Measurements from ENCODE around the gene HCRT.
"Not testable (repeated sequence)": the region's sequence is repeated elsewhere in the genome, so short reads cannot be mapped to it uniquely, and the experiment has no call there.

HCRT gene

DNA sequence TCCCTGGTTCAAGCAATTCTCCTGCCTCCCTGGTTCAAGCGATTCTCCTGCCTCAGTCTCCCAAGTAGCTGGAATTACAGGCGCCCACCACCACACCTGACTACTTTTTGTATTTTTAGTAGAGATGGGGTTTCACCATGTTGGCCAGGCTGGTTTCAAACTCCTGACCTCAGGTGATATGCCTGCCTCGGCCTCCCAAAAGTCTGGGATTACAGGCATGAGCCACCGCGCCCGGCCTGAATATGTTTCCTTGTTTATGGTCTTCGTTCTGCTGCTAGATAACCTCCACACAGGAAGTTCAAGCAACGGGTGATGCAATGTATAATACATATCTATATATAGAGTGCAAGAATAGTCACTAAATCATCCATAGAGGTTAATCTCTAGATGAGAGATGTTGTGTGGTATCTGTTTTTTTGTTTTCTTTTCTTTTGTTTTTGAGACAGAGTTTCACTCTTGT lies 20.9 kb upstream of the HCRT start:
- H3K4me1 Mint-ChIP-seq (ENCODE audit: low read depth); intact Hi-C loops (cut with micrococcal nuclease); H3K9me3 Mint-ChIP-seq; H3K4me3 Mint-ChIP-seq; H3K27me3 Mint-ChIP-seq: not testable (repeated sequence)
- peak overlapping the region; percentile 72 for H3K27ac Mint-ChIP-seq
- peaks cover 99% of the 10 kb centered on the region for H3K36me3 Mint-ChIP-seq (ENCODE audit: low read depth)

DNA sequence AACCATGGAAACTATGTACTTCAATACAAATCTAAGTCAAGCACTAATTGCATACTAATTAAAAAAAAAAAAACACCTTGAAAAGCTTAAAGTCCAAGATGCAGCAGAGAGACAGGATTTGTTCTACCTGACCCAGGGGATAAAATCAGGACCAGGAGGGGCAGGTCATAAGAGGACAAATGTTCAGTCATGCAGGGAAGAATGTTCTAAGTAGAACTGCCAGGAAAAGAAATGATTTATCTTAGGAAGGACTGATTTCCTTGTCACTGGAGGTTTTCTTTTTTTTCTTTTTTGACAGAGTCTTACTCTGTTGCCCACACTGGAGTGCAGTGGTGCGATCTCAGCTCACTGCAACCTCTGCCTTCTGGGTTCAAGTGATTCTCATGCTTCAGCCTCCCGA lies 18.1 kb upstream of the HCRT start:
- Mint-ChIP-seq H3K9me3 (no peaks in the 10 kb centered on the region), H3K36me3 (ENCODE audit: low read depth) (peaks cover 90% of the 10 kb centered on the region), H3K27ac (no peak overlapping the region), H3K4me1 (ENCODE audit: low read depth) (peaks cover 19% of the 10 kb centered on the region), H3K4me3 (no peak overlapping the region), H3K27me3 (no peaks in the 10 kb centered on the region)
- intact Hi-C loops (cut with micrococcal nuclease), result no loop called here

DNA sequence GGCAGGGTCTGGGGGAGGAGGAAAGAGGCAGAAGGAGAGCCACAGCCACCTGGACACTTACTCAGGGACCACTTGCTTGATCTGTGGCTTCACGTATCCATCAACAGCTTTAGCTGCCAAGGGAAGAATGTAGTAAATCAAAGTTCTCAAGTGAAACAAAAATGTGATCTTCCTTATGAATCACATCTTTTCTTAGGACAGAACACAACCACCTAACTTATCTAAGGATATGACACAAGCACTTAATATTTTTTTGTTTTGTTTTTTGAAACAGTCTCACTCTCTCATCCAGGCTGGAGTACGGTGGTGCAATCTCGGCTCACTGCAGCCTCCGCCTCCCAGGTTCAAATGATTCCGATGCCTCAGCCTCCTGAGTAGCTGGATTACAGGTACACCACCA lies 17.4 kb upstream of the HCRT start:
- Mint-ChIP-seq H3K36me3 (ENCODE audit: low read depth) (peaks cover 84% of the 10 kb centered on the region), H3K4me1 (ENCODE audit: low read depth) (peaks cover 19% of the 10 kb centered on the region), H3K4me3 (no peak overlapping the region), H3K27me3 (no peaks in the 10 kb centered on the region), H3K9me3 (no peaks in the 10 kb centered on the region), H3K27ac (peak overlapping the region; percentile 27)
- intact Hi-C loops (cut with micrococcal nuclease), result no loop called here

DNA sequence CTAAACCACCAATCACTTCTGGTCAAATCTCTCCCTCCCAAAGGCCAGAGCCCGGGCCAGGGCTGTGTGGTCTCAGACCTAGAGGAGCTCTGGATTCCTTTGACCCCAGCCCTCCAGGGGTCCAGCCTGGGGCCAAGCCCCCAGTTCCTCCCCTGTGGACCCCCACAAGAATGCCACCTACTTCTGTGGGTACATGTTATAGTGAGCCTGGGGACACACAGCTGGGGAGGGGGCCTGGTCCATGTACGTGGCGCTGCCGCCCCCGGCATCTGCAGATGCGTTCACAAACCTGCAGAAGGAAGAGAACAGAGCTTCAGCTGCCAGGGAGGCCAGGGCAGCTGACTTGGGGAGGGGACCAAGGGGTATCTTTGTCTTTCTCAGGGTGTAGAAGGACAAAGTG lies 16.9 kb upstream of the HCRT start:
- H3K9me3 Mint-ChIP-seq, result no peaks in the 10 kb centered on the region
- peaks cover 25% of the 10 kb centered on the region for H3K4me1 Mint-ChIP-seq (ENCODE audit: low read depth)
- no peaks in the 10 kb centered on the region for H3K27me3 Mint-ChIP-seq
- peak overlapping the region; percentile 27 for H3K27ac Mint-ChIP-seq
- intact Hi-C loops (cut with micrococcal nuclease), result no loop called here
- no peak overlapping the region for H3K4me3 Mint-ChIP-seq
- H3K36me3 Mint-ChIP-seq (ENCODE audit: low read depth), result peaks cover 78% of the 10 kb centered on the region

DNA sequence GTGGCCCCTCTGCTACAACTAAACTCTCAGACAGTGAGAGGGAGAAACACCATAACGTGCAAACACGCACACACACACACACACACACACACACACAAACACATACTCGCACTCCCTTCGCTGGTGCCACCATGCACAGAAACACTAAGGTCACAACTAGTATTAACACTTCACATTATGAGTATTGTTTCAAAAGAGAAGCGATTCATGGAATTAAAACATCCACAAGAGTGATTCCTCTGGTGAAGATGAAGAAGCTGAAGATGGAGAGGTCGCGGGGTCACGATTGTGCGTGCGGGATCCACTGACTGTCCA lies 16.2 kb upstream of the HCRT start:
- Mint-ChIP-seq H3K27me3 (no peaks in the 10 kb centered on the region), H3K4me3 (no peak overlapping the region), H3K4me1 (ENCODE audit: low read depth) (peaks cover 26% of the 10 kb centered on the region), H3K27ac (peak overlapping the region; percentile 27), H3K36me3 (ENCODE audit: low read depth) (peaks cover 71% of the 10 kb centered on the region), H3K9me3 (no peaks in the 10 kb centered on the region)
- intact Hi-C loops (cut with micrococcal nuclease), result no loop called here

DNA sequence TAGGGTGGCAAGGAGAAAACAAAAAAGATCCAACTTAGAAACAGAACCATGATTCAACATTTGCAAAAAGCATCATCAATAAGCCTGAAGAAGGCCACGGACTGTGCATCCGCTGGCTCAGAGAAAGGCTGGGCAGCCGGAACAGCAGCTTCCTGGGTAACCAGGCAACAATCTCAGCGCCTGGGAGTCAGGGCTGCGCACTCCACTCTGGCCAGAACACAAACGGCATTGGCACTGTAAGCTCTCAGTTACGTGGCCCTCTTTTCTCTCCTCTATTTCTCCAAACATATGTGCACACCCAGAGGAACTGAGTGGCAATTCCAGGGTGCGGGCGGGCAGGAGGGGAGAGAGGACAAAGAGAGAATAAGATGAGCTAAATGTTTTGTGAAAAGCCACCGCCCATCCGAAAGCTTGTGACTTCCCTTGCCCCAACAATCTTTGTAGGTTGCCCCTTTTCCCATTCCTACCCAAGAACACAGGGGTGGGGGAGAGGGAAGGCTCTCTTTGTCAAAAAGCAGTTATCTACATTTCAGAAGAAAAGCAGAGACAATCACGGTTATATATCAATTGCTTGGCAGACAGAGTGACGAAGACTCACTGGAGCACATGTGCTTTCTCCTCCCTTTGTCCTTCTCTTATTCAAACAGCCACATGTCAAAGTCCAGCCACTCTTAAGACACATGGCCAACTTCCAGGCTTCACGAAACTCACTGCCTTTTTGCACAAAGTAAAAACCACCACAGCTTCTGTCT lies 15.6 kb upstream of the HCRT start:
- H3K4me3 Mint-ChIP-seq, result no peak overlapping the region
- intact Hi-C loops (cut with micrococcal nuclease), result no loop called here
- H3K27ac Mint-ChIP-seq, result peak overlapping the region; percentile 93
- H3K27me3 Mint-ChIP-seq, result no peaks in the 10 kb centered on the region
- H3K4me1 Mint-ChIP-seq (ENCODE audit: low read depth), result peaks cover 22% of the 10 kb centered on the region
- peaks cover 66% of the 10 kb centered on the region for H3K36me3 Mint-ChIP-seq (ENCODE audit: low read depth)
- no peaks in the 10 kb centered on the region for H3K9me3 Mint-ChIP-seq

DNA sequence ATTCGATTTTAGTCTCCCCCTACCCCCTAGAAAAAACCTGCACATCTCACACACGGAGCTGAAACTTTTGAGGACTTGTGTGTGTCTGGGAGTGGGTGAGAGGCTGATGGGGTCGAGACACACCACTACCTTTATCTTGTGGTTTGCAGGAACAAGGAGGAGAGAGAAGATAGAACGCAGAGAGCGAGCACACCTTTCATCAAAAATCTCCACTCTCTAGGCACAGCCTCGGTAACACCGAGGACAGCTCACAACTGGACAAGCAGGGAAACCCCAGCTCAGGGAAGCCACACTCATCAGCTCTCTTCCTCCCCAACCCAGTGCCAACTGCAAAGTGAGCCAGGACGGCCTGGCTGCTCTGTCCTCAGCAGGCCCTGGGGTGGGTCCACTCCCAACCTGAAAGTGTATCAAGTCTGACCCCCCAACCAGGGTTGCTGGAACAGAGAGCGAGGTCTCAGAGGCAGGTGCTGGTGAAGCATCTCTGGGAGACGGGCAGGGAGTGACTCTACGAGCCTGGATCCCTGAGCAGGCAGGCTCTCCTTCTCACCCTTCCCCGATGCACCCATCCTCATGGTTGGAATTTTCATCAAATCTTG lies 14.3 kb upstream of the HCRT start:
- Mint-ChIP-seq H3K36me3 (ENCODE audit: low read depth) (peaks cover 53% of the 10 kb centered on the region), H3K27me3 (no peaks in the 10 kb centered on the region), H3K4me1 (ENCODE audit: low read depth) (peaks cover 23% of the 10 kb centered on the region), H3K4me3 (no peak overlapping the region), H3K9me3 (no peaks in the 10 kb centered on the region), H3K27ac (peak overlapping the region; percentile 93)
- intact Hi-C loops (cut with micrococcal nuclease), result loop anchor here (2.0 kb wide), 1 partner anchor 15 kb away; the partner anchor contains the start of gene HCRT

DNA sequence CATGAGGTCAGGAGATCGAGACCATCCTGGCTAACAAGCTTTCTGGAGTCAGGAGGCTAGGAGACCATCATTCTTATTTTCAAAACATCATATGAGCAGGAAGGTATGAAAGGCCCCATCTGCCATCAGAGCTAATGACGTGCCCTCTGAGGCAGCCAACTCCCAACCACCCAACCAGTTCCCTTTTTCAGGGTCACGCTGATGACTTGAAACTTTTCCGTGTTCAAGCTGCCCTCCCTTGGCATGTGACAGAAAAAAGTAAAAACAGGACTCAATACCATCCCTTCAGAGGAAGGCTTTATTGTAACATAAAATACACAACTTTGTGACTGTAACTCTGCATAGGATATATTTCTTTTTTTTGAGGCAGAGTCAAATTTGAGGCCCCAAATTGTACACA lies 13.6 kb upstream of the HCRT start:
- intact Hi-C loops (cut with micrococcal nuclease), result loop anchor here (2.0 kb wide), 1 partner anchor 14 kb away; the partner anchor contains the start of gene HCRT
- H3K27ac Mint-ChIP-seq, result peak overlapping the region; percentile 93
- peaks cover 29% of the 10 kb centered on the region for H3K4me1 Mint-ChIP-seq (ENCODE audit: low read depth)
- no peak overlapping the region for H3K4me3 Mint-ChIP-seq
- H3K9me3 Mint-ChIP-seq, result no peaks in the 10 kb centered on the region
- H3K36me3 Mint-ChIP-seq (ENCODE audit: low read depth), result peaks cover 52% of the 10 kb centered on the region
- no peaks in the 10 kb centered on the region for H3K27me3 Mint-ChIP-seq

DNA sequence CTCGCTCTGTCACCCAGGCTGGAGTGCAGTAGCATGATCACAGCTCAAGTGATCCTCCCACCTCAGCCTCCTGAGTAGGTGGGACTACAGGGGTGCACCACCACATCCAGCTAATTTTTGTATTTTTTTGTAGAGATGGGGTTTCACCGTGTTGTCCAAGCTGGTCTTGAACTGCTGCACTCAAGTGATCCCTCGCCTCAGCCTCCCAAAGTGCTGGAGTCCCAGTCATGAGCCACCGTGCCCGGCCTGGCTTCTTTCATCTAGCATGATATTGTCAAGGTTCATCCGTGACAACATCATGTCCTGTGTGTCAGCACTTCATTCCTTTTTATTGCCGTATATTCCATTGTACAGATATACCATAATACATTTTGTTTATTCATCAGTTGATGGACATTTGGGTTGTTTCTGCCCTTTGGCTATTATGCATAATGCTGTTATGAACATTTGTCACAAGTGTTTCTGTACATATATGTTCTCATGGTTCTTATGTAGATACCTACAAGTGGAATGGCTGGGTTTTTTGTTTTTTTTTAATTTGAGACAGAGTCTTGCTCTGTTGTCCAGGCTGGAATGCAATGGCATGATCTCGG lies 12.4 kb upstream of the HCRT start:
- Mint-ChIP-seq H3K4me1 (ENCODE audit: low read depth) (peaks cover 41% of the 10 kb centered on the region), H3K27me3 (no peaks in the 10 kb centered on the region), H3K27ac (peak overlapping the region; percentile 73), H3K4me3 (no peak overlapping the region), H3K36me3 (ENCODE audit: low read depth) (peaks cover 47% of the 10 kb centered on the region), H3K9me3 (no peaks in the 10 kb centered on the region)
- intact Hi-C loops (cut with micrococcal nuclease), result loop anchor here (2.0 kb wide), 1 partner anchor 13 kb away; the partner anchor contains the start of gene HCRT

DNA sequence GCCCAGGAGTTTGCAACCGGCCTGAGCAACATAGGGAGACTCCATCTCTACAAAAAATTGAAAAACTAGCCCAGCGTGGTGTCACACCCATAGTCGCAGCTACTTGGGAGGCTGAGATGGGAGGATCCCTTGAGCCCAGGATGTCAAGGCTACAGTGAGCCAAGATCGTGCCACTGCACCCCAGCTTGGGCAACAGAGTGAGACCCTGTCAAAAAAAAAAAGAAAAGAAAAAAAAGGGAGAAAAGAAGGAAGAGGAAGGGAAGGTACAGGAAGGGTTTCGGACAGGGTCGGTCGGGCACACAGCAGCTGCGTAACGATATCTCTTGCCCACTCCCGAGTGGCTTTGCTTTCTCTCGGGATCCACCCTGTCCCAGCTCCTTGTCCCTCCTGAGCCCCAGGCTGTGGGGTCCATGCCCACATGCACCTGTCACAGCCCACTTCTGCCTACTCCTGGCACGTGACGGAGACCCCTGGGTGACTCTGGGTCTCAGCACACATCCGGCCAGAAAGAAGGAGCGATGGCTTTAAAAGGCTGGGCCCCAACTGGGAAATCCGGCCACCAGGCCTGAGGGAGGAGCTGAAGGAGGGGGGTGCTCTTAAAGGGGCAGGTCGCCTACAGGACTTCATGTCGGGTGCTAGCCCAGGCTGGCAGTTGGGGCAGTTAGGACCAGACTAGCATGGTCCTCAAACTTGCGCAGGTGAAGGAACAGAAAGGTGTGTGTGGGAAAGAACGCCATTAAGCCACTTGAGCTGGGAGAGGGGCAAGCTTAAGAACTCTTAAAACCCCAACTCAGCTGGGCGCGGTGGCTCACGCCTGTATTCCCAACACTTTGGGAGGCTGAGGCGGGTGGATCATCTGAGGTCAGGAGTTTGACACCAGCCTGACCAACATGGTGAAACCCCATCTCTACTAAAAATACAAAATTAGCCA lies 9.0 kb upstream of the HCRT start, which contains the start of gene GHDC:
Gene GHDC (minus strand): TSS at position 526 of the 931 bp plus-strand sequence. CDS start 913 bp downstream, outside the sequence.
- H3K9me3 Mint-ChIP-seq, result no peaks in the 10 kb centered on the region
- H3K36me3 Mint-ChIP-seq (ENCODE audit: low read depth), result peaks cover 44% of the 10 kb centered on the region
- peak within 1 kb of the TSS; percentile 99 for H3K27ac Mint-ChIP-seq
- H3K27me3 Mint-ChIP-seq, result no peaks in the 10 kb centered on the region
- peak within 1 kb of the TSS; percentile 93 for H3K4me3 Mint-ChIP-seq
- H3K4me1 Mint-ChIP-seq (ENCODE audit: low read depth), result peaks cover 53% of the 10 kb centered on the region
- intact Hi-C loops (cut with micrococcal nuclease), result no loop called here

DNA sequence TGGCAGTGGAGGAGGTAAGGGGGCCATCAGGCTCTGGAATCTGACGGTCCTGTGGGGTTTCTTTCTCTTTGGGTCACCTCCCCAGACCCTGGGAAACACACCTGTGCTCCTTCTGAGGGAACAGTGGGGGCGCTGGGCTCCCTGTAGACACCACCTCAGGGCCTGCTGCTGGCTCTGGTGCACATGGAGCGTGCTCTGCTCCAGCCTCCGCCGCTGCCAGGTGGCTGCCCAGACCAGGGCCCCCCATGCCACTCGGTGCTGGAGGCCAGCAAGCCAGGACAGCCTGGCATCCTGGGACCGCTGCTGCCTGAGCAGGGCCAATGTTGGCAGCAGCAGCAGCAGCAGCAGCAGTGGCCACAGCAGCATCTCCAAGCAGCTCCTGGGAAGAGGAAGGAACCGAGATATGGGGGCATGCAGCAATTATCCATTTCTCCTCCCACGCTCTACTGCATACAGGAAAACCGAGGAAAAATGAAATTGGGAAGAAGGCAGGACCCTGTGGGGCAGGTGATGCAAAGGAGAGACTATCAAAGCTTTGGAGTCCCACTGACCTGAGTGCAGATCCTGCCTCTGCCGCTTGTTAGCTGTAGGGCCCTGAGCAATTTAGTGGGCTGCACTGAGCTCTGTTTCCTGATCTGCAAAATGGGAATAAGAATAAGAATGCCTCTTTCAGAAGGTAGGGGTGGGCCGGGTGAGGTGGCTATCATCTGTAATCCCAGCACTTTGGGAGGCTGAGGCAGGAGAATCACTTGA lies 8.1 kb upstream of the HCRT start:
- H3K27ac Mint-ChIP-seq, result peak overlapping the region; percentile 99
- H3K4me1 Mint-ChIP-seq (ENCODE audit: low read depth), result peaks cover 55% of the 10 kb centered on the region
- intact Hi-C loops (cut with micrococcal nuclease), result no loop called here
- H3K27me3 Mint-ChIP-seq, result no peaks in the 10 kb centered on the region
- peaks cover 50% of the 10 kb centered on the region for H3K36me3 Mint-ChIP-seq (ENCODE audit: low read depth)
- H3K9me3 Mint-ChIP-seq, result no peaks in the 10 kb centered on the region
- peak overlapping the region; percentile 93 for H3K4me3 Mint-ChIP-seq

DNA sequence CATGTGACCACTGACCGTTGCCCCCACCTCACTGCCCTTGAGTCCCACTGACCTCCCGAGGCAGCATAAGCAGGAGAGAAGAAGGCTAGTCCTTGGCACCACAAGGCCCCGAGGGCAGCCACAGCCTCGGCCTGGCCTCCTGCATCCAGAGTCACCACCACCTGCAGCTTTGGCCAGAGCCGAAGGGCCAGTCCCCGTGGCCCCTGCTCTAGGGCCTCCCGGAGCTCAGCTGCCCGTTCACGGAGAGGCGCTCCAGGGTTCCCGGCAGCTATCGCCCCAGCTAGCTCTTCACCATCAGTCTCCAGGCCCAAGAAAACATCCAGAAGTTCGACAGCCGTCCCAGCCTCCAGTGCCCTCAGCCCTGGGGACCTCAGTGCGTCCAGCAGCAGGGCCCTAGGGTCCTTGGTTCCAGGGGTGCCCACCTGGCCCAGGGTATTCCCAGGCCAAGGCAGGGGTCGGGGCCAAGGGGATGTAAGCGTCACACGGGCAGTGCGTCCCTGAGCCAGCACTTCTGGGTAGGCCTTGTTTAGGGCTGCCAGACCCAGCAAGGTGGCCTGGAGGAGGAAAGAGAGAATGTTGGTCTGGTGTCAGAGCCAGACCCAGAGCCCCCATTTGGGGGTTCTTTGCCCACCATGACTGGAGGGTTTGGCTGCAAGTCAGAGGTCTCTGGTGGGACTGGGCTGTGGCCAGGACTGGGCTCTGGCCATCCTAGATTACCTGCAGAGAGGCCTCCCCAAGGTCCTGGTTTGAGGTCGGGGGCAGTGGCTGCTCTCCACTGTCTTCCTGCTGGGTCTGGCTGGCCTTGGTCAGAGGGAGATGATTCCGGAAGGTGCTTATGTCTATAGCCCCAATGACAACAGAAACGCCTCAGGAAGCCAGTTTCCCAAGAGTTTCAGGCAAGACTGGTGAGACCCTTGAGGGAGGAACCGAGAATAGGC lies 7.2 kb upstream of the HCRT start:
- H3K4me3 Mint-ChIP-seq, result peak overlapping the region; percentile 93
- H3K27ac Mint-ChIP-seq, result peak overlapping the region; percentile 99
- H3K36me3 Mint-ChIP-seq (ENCODE audit: low read depth), result peaks cover 50% of the 10 kb centered on the region
- H3K4me1 Mint-ChIP-seq (ENCODE audit: low read depth), result peaks cover 59% of the 10 kb centered on the region
- H3K27me3 Mint-ChIP-seq, result no peaks in the 10 kb centered on the region
- intact Hi-C loops (cut with micrococcal nuclease), result no loop called here
- no peaks in the 10 kb centered on the region for H3K9me3 Mint-ChIP-seq
